Suprapubic skin (tissue), 4 donors: ENCODE results near the gene EIF1AY.

ENCODE experiments used
- CTCF ChIP-seq, 2 donors: fragments of 200-600 bp in 1 of 2; fragments of 450-650 bp in 1 of 2; sonication (generic) in 1 of 2; IDR thresholded peaks; one replicate each; pipeline ENCODE4 v1.5.1; 2016 to 2019; ENCODE audit warnings: antibody characterized with exemption in 2 of 2, mild to moderate bottlenecking in 1 of 2, moderate library complexity in 1 of 2
- EP300 ChIP-seq: sonication (generic); formaldehyde crosslinking; IDR thresholded peaks from one replicate; pipeline ENCODE4 v1.6.1; 2017; ENCODE audit warnings: antibody characterized with exemption
- POLR2A ChIP-seq, 2 donors: fragments of 450-650 bp; IDR thresholded peaks; one replicate each; pipeline ENCODE4 v1.6.1; 2017; ENCODE audit warnings: antibody characterized with exemption in 2 of 2, mild to moderate bottlenecking in 2 of 2, moderate library complexity in 2 of 2
- POLR2AphosphoS5 ChIP-seq, 3 donors: sonication (generic); formaldehyde crosslinking; IDR thresholded peaks; one replicate each; pipeline ENCODE4 v1.6.1; 2017; ENCODE audit warnings: antibody characterized with exemption in 3 of 3

DNA sequence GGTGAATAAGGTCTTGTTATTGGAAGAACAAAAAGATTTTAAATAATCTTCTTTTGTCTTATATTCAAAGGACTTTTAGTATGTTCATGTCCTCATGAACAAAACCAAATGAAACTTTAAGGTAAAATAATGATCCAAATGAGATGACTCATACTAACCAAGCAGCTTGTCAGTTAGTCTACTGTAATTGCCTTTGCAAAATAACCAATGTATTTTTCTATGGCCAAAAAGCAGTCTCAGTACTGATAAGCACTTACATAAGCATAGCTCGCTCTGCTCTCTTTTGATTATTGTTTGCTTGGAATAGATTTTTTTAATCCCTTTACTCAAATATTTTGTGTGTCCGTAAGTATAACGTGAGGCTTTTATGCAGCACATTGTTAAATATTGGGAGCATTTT, 4.3 kb upstream of the EIF1AY start:
- TF ChIP-seq CTCF (IDR thresholded peaks at IDR 0.05): no peak
- TF ChIP-seq POLR2A (IDR thresholded peaks at IDR 0.05): no peak
- TF ChIP-seq POLR2AphosphoS5 (IDR thresholded peaks at IDR 0.05): no peak
- no peak for TF ChIP-seq EP300
